Stimulated activated CD4-positive, alpha-beta T cell treated with anti-CD3 and anti-CD28 coated beads, Interleukin-1b, Interleukin-23, amount 100 ng/mL, for 1 hour (primary cell): ENCODE data around the gene PSD2.
A peak's percentile ranks its signal among the peaks of the same experiment; 100 is the strongest.

Experiments used
- DNase-seq, 2 donors: peaks; one replicate each; pipeline ENCODE4 v3.0.0-alpha.2; 2020; ENCODE audit warnings: low read depth in 2 of 2

The PSD2 gene

DNA sequence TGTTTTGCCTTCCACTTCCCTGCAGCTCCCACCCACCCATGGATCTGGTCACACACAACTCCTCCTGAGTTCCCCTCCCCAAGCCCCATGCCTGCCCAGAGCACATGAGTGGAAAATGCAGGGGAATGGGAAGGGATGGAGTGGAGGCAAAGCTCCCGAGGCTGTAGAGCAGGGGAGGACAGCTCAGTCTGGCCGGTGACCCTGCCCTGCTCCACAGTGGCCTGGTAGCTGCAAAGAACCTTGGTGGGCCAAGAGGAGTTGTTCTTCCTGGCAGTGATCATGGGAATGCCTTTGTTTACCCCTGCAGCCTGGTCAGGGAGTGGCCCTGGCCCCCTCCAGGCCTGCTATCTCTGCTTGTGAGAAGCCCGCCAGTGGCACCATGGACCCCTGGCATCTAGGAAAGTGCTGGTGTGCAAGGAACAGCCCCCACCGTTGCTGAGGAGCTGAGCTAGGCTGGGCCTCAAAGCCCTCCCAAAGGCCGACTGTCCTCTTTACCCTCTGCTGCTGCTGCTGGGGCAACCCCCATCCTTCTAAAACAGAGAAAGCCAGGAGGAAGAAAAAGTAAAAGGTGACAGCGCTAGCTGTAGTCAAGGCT is 60.4 kb downstream of the PSD2 start:
- no peak for DNase-seq

DNA sequence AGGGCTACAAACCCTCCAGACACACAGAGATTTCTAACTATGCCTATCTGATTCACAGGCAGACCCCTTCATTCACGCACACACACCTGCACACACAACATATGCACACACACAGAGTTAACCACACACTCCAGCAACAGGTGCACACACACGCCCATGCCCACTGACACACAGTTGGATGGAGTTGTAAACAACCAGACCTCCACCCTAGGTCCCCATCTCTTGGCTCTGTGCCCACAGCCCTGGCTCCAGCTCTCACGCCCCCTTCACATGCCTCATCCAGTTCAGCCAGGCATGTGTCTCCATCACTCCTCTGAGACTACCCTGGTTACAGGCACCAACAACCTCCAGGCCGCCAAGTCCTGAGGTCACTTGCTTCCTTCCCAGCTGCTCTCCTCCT is 61.1 kb downstream of the PSD2 start:
- DNase-seq, result no peak

DNA sequence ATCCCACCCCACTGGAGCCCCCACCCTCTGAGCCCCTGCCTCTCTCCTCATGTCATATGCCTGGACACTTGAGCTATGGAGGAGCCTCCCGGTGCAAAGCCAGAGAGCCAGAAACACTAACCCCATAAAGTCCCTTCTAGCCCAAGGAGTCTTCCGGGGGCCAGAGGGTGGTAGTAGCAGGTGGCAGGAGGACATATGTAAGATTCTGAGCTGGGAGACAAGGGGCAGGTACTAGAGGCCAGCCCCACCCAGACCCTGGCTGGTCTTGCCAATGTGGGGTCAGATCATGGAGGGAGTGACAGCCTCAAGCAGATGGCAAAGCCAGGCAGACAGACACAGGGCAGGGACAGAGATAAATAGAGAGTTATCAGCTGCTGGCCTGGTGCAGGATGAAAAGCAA is 63.4 kb downstream of the PSD2 start:
- no peak for DNase-seq

DNA sequence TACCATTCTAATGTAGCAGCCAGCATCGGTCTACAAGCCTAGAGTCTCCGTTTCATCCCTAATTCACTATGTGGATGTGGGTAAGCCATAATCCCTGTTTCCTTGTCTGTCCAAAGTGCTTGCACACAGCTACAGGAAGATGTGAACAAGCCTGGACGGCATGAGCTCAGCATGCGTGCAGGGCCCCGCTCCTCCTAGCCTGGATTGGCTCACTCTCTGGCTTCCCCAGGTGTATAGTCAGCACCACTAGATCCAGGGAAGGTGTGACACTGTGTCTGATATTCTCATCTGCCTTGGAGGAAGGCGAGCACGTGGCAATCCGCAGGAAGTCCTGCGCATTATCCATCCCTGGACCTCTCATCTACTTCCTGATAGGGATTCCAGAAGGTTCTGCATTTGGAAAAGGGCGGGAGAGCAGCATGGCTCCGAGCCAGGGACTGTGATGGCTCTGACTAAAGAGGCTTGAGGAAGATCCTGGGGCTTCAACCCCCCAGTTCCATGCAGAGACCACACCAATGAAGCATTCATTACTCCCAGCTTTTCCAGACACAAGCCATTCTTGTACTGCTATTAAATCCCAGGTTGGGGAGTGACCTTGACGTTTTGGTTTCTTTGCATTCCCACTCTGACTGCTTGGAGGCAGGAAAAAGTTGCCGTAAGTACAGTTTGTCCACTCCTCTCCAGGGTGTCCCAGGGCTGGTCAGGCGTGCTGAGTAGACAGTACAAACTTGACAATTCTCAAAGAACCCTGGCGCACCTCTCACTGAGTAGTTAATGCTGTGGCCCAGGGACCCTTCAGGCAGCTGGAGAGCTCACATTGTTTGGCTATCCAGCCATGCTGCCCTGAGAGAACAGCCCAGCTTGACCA is 65.6 kb downstream of the PSD2 start:
- no peak for DNase-seq

DNA sequence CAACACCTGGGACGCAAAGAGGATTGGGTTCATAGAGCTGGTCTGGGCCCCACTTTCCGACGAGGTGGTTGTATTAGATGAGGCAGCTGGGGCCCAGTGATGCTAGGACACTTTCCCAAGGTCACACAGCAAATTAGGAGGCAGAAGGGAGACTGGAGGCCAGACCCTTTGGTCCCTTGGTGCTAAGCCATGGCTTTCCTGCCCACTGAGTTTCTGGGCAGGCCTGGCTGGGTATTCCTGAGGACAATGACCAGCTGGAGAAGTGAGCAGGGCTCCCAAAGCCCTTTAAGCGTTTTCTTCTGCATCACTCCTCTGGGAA is 66.2 kb downstream of the PSD2 start:
- DNase-seq, result no peak

DNA sequence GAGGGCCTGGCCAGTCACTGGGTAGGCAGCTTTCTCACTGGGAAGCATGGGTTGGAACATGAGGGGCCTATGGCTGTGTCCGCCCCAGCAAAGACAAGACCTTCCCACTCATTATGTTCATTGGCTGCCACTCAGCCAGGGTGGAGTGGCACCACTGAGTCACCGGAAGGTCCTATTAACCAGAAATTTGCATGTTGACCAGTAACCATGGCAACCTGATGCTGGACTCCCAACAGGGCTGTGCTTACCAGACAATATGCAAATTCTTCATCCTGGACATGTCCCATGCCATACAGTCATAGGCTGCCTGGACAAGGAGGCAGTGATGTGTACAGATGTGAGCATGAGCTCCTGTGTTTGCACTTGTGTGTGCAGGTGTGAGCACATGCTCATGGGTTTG is 66.7 kb downstream of the PSD2 start:
- DNase-seq, result no peak

DNA sequence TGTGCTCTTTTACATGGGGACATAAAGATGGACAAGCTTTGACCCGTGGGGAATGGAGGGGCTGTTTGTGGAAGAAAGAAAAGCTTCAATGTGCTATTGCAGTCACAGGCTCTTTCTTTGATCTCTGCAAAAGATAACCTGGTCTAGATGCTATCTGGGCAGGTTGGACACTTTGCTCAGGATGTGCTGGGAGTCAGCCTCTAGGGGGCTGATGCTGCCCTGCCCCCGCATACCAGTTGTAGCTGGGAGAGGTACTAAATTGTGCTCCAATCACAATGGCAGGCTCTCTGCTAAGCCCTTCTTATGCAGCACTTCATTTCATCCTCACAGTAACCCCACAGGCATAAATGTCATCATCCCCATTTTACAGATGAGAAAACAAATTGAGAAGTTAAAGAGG is 67.2 kb downstream of the PSD2 start:
- no peak for DNase-seq

DNA sequence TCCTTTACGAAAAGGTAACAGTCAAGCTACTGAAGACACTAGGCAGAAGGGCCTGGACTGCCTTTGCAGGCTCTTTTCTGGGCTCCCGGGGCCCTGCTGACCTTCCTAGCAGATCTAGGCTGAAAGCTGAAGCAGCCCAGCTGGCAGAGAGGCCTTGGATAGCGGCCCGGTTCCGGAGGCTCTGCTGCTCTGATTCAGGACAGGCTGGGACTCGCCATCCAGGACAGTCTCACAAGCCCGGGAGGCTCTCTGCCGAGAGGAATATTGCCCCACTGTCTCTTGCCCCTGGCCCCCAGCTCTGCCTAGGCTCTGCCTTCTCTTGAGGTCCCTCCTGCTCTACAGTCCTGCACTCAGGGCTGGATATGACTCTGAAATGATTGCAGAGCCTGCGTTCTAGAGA is 67.8 kb downstream of the PSD2 start:
- no peak for DNase-seq

DNA sequence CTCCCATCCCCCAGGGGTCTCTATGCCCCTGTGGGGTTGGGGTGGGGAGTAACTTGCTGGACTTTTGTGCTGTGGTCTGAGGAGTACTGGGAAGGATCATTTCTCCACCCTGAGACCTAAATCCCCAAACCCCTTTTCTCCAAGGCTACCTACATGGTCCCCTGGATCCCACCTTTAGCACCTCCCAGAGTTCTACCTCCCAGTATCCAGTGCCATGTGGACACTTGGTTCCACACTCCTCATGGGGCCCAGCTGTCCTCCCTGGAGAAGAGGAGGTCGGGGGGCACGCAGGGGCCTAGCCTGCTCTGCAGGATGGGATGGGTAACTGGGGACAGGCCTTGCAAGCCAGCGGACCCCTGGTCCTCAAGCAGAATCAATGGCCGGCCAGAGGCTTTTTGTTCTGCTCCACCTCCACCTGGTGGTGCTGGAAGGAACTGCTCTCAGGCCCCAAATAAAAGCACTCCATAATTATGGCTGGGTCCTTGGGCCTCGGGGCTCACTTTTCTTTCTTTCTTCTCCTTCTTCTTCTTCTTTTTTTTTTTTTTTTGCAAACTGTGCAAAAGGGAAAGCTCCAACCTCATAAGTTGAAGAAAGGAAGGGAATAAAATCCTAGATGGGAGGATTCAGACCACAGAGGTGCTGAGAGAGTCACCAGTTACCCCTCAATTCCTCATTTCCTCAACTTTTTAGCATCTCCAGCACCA is 68.4 kb downstream of the PSD2 start:
- DNase-seq, result peak; percentile 3 to 45

DNA sequence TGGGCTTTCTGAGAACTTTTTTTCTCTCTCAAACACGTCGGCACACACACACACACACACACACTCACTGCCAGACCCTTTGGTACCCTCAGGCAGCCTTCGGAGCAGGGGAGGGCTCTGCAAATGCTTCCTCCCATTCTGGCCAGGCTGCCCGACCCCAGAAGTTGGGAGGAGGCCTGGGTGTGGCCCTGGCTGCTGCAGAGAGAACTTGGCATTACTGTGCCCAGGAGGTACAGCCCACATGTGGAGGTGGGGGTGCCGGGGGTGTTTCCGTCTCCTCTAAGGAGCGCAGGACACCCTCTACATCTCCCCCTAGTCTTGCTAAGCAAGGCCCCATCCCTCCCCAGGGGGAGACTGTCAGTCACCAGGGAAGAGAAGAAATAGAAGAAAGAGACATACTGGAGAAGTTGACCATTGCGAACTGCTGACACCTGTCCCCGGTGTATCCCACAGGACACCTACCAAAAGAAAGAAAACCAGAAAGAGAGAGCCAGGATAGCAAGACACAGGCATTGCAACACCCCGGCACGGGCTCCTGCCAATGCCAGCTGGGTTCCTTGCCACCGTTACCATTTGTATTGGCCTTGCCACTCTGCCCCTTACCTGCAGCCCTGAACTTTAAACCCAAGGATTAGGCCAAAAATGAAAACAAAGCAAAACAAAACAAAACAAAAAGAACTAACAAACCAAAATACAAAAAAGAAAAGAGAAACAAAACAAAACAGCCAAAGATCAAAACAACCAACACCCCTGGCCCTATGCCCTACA is 69.3 kb downstream of the PSD2 start:
- no peak for DNase-seq

DNA sequence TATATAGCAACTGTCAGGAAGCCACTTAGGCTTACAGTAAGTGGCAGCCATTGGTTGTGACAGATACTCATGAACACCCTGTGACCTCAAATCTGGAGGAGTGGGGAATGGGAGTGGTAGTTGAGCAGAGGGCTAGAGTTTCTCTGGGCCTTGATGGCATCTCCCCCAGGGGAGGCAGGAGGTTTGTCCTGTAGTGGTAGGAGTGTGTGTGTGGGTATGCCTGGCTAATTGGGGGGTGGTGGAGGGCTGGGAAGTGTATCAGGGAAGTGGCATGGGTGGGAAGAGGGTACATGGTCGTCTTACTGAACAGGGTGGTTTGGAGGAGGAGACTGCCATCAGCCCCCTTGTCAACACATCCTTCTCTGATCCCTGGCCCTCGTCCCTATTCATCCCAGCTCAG is 71.5 kb downstream of the PSD2 start:
- no peak for DNase-seq

DNA sequence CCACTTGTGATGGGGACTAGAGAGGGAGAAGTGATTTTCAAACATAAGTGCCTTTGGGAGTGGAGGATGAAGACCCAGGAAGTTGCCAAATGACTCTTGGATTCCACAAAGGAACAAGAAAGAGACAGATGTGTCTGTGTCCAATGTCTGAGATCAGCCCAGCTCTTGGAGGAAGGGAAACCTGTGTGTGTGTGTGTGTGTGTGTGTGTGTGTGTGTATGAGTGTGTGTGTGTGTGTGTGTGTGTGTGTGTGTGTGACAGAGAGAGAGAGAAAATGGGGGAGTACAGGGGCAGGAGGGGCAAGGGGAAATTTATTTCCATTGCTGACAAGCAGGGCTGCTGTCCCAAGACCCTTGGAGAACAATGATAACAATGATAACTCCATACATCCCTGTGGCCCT is 72.0 kb downstream of the PSD2 start:
- DNase-seq, result no peak

DNA sequence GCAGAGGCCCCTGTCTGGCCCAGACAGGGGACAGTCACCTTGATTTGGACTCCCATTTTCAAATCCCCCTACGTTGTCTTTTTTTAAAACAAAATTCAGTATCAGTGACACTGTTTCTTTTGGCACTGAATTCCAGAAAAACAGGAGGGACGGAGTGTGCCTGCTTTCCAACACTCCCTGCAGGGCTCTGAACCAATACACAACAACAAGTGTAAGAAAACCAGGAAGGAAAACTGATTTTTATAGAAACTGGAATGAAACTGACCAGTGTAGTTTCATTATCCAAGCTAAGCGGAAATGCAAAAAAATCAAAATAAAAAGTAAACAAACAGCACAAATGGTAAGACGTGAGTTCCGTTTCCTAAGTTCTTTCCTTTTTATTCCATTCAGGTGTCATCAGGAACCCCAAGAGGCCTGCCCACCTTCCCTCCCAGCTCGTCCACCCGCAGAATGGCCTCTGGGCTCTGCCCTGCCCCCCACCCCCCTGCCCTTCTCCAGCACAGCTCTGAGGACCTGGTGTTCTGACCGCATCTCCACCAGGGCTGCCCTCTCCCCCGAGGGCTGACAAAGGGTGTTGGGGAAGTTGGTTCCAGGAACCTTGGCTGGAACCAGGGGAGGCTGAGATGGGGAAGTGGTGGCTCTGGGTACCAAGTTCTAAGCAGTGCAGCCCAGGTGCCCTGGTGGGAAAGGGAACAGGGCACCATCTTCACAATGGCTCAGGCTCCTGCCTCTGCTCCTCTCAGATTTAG is 73.6 kb downstream of the PSD2 start:
- no peak for DNase-seq

DNA sequence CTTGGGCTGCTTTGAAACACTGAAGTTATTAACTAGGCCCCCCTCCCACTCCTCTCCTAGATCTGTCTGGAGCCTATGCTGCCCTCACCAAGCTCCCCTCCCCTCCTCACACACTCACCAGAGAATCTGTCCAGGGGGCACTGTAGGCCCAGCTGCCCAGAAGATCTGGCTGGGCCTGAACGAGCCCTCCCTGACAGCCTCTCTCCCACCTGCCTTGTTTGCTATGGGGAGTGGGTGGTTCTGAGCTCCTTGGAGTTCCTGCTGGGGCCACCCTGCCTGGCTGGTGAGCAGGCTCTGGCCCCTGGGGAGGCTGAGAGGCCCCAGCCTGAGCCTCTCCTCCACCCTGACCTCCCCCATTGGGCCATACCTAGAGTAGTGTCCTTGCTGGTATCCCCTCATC is 75.1 kb downstream of the PSD2 start:
- no peak for DNase-seq

DNA sequence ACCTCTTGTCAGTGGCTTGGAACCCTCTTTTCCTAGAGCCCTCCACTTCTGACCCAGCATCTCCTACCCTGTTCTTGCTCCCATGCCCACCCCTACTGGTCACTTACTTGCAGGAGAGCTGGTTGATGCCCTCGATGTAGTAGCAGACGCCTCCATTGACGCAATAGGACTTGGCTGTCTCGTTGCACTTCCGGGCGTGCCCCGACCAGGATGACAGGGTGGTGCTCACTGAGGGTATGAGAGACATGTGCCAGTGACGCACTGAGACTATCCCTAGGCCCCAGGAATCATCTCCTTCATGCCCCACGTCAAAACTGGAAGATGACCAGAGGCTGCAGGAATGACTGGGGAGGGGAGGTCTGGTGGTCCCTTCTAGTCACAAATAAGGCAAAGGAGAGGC is 76.0 kb downstream of the PSD2 start:
- no peak for DNase-seq

DNA sequence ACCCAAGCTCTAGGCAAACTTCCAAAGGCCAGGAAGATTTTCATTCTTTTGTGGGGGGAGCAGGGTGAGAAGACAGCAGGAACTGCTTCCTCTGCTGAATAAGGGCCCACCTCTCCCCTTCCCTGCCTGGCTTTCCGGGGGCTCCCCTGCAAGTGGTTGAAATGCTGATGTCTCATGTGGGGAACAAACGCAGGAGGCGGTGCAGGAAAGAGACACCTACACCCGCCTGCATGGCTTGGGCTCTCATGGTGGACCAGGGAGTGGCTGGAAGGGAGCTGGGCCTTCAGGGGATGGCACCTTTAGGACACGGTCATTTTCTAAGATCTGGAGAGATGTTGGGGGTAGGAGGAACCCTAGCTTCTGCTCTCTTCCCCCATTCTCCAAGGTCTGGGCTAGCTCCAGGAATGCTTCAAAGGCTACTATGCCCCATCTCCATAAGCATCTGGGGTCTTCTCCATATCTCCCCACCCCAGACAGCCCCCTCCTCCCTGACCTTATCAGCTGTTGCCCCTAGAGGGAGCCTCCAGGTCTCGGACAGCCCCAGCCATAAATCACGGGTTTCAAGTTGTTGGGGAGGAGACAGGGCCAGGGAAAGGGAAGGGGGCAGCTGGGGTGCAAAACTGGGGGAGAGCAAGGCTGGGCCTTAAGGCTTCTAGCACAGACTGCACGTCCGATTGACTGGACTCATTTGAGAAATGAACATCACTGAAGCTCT is 76.6 kb downstream of the PSD2 start:
- DNase-seq, result no peak

DNA sequence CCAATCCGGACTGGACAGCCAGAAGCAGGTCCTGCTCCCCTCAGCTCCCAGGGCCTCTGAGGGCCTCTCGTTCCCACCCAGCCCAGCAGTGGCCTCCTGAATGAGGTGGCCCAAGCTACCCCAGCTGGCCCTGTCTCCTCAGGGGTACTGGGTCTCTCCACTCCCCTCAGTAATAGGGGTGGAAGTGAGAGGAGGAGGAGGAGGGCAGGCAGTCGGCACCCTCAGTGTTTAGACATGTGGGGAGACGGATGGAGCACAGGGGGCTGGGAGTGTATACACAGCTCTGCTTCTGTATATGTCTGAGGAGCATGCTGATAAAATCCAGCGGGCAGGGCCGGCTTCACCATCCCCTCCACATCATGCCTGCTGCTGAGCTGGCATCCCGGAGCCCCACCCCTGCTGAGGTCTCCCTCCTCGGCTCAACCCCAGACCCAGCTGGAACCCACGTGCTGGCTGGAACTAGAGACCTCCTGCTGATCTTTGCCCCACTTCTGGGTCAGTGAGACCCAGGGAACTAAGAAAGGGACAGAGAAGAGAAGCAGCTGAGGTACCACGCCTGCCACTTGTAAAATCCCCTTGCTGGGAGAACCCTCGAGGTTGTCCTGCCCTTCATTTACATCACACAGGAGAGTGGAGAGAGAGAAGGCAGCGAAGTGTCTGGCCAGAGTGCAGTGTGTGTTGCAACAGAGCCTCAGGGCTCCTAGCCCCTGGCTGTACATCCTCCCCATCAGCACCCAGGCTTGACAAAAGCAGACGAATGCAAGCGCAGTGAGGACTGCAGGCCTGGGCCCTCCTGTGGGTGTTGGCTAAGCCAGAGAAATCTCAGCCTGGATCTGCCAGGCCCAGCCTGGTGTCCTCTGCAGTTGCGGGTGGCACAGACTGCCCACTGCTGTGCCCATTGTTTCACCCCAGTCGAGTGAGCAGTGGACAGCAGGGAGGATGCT is 77.5 kb downstream of the PSD2 start:
- DNase-seq, result no peak

DNA sequence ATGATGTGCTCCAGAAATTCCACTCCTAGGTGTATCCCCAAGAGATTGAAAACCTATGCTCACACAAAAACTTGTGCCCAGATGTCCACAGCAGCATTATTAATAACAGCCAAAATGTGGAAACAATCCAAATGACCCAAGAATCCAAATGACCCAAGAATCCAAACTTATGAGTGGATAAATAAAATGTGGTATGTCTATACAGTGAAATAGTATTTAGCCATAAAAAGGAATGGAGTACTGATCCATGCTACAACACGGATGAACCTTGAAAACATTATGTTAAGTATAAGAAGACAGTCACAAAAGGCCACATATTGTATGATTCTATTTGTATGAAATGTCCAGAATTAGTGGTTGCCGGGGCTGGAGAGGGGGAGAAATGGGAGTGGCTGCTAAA is 80.3 kb downstream of the PSD2 start:
- DNase-seq, result no peak

DNA sequence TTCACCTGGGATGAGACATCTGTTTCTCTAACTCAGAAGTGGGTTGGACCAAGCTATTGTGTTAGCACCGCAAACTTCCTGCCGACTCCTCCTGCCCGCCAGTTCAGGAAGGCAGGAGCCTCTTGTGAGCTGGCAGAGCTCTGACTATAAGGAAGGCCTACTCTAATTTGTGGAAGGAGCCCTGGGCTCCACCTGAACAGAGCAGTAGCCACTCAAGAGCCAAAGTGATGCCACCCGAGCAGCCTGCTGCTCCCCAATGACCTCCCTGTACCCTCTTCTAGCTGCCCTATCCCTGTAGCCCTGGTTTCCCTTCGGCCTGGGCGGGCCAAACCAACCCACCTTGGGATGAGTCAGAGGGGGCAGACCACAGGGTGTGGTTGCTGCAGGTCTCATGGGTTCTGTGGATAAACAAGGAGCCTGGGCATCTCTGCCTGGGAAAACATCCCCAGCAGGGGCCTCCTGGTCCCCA is 81.6 kb downstream of the PSD2 start:
- no peak for DNase-seq

DNA sequence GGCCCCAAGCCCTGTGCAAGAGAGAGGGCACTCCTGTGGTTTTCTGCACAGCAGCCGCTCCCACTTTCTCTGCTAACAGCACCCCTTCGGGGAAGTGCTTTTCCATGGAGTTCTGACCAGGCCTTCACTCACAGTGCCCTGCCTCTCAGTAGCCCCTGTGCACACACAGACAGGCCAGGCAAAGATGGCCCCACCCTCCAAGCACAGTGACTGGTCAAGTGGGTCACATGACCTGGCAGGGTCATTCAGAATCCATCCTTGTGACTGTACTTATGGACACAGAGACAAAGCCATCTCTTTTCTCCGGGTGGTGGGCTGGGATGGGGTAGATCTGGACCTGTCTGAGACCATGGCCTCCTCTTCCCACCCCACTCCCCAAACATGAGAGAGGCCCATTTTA is 82.5 kb downstream of the PSD2 start:
- DNase-seq, result no peak
